ENCODE results near the gene DUSP28.

Gene DUSP28

GRCh38 chr2:240589850-240590525 lies 29.8 kb downstream of the DUSP28 start:
- Histone ChIP-seq H3K18ac (ENCODE audit: low read depth in 1 of 2, low read length in 2 of 2) (no peak overlapping the region), H3K4me1 (ENCODE audit: control insufficient read depth, insufficient read depth, low read depth, low read length) (peaks cover 32% of the 10 kb centered on the region), H3K4ac (ENCODE audit: low read depth in 1 of 2, low read length in 2 of 2) (no peak overlapping the region), H3K4me3 (ENCODE audit: insufficient read depth in 1 of 2, low read depth in 1 of 2, low read length in 2 of 2) (no peak overlapping the region), H2AK5ac (ENCODE audit: low read length, severe bottlenecking) (no peak overlapping the region), H2BK12ac (ENCODE audit: low read length in 2 of 2) (no peak overlapping the region), H2BK15ac (ENCODE audit: low read depth, poor library complexity, severe bottlenecking) (no peak overlapping the region), H3K9me3 (ENCODE audit: control insufficient read depth, low read length) (no peaks in the 10 kb centered on the region), H4K8ac (ENCODE audit: low read length) (no peak overlapping the region), H2BK120ac (ENCODE audit: low read depth, low read length) (no peak overlapping the region), H3K23ac (ENCODE audit: low read length in 2 of 2) (no peak overlapping the region), H4K91ac (ENCODE audit: low read length) (no peak overlapping the region), H3K4me2 (ENCODE audit: low read length, poor library complexity, severe bottlenecking) (peak overlapping the region; percentile 51), H2AFZ (ENCODE audit: low read depth, low read length) (no peak overlapping the region), H3K9ac (ENCODE audit: low read length) (no peak overlapping the region), H3K36me3 (ENCODE audit: control insufficient read depth in 1 of 2, insufficient read depth in 2 of 2, low read depth in 1 of 2, low read length in 2 of 2) (peaks cover 31 to 52% of the 10 kb centered on the region in 2 experiments), H3K14ac (ENCODE audit: low read length in 2 of 2) (no peak overlapping the region), H3K79me1 (replicated peaks; ENCODE audit: low read length, poor library complexity, severe bottlenecking) (peaks cover 53% of the 10 kb centered on the region), H2BK5ac (ENCODE audit: low read depth, low read length, poor library complexity, severe bottlenecking) (no peak overlapping the region), H3K27ac (ENCODE audit: low read length, poor library complexity, severe bottlenecking) (peak overlapping the region; percentile 37), H3K27me3 (ENCODE audit: control insufficient read depth in 1 of 2, insufficient read depth in 1 of 2, low read length in 2 of 2) (no peaks in the 10 kb centered on the region)
- DNase-seq: no peak
- 92% methylated on average over 16 of the region's 16 CpGs for WGBS

- Histone ChIP-seq H3K27me3 (ENCODE audit: control insufficient read depth in 1 of 2, insufficient read depth in 1 of 2, low read length in 2 of 2) (no peaks in the 10 kb centered on the region), H3K27ac (ENCODE audit: low read length, poor library complexity, severe bottlenecking) (no peak overlapping the region), H2AK5ac (ENCODE audit: low read length, severe bottlenecking) (no peak overlapping the region), H3K4me3 (ENCODE audit: insufficient read depth in 1 of 2, low read depth in 1 of 2, low read length in 2 of 2) (no peak overlapping the region), H3K4ac (ENCODE audit: low read depth in 1 of 2, low read length in 2 of 2) (no peak overlapping the region), H3K4me2 (ENCODE audit: low read length, poor library complexity, severe bottlenecking) (no peak overlapping the region), H3K36me3 (ENCODE audit: control insufficient read depth in 1 of 2, insufficient read depth in 2 of 2, low read depth in 1 of 2, low read length in 2 of 2) (peaks cover 31 to 59% of the 10 kb centered on the region in 2 experiments), H2BK12ac (ENCODE audit: low read length in 2 of 2) (no peak overlapping the region), H4K91ac (ENCODE audit: low read length) (no peak overlapping the region), H3K4me1 (ENCODE audit: control insufficient read depth, insufficient read depth, low read depth, low read length) (peaks cover 26% of the 10 kb centered on the region), H2BK15ac (ENCODE audit: low read depth, poor library complexity, severe bottlenecking) (no peak overlapping the region), H2AFZ (ENCODE audit: low read depth, low read length) (no peak overlapping the region), H3K18ac (ENCODE audit: low read depth in 1 of 2, low read length in 2 of 2) (no peak overlapping the region), H3K14ac (ENCODE audit: low read length in 2 of 2) (no peak overlapping the region), H2BK5ac (ENCODE audit: low read depth, low read length, poor library complexity, severe bottlenecking) (no peak overlapping the region), H2BK120ac (ENCODE audit: low read depth, low read length) (no peak overlapping the region), H3K23ac (ENCODE audit: low read length in 2 of 2) (no peak overlapping the region), H3K9ac (ENCODE audit: low read length) (no peak overlapping the region), H3K9me3 (ENCODE audit: control insufficient read depth, low read length) (no peaks in the 10 kb centered on the region), H4K8ac (ENCODE audit: low read length) (no peak overlapping the region), H3K79me1 (replicated peaks; ENCODE audit: low read length, poor library complexity, severe bottlenecking) (peaks cover 58% of the 10 kb centered on the region)
- DNase-seq: no peak
- WGBS: 99% methylated on average over 21 of the region's 21 CpGs
These were observed 30.5 kb downstream of the DUSP28 start for GRCh38 chr2:240590681-240591111.

GRCh38 chr2:240591226-240591625 lies 31.1 kb downstream of the DUSP28 start:
- Histone ChIP-seq H3K27ac (ENCODE audit: low read length, poor library complexity, severe bottlenecking) (no peak overlapping the region), H3K27me3 (ENCODE audit: control insufficient read depth in 1 of 2, insufficient read depth in 1 of 2, low read length in 2 of 2) (no peaks in the 10 kb centered on the region), H3K14ac (ENCODE audit: low read length in 2 of 2) (no peak overlapping the region), H3K4me3 (ENCODE audit: insufficient read depth in 1 of 2, low read depth in 1 of 2, low read length in 2 of 2) (no peak overlapping the region), H3K4me2 (ENCODE audit: low read length, poor library complexity, severe bottlenecking) (no peak overlapping the region), H3K36me3 (ENCODE audit: control insufficient read depth in 1 of 2, insufficient read depth in 2 of 2, low read depth in 1 of 2, low read length in 2 of 2) (peaks cover 35 to 64% of the 10 kb centered on the region in 2 experiments), H3K23ac (ENCODE audit: low read length in 2 of 2) (no peak overlapping the region), H3K4ac (ENCODE audit: low read depth in 1 of 2, low read length in 2 of 2) (no peak overlapping the region), H3K4me1 (ENCODE audit: control insufficient read depth, insufficient read depth, low read depth, low read length) (peaks cover 26% of the 10 kb centered on the region), H3K79me1 (replicated peaks; ENCODE audit: low read length, poor library complexity, severe bottlenecking) (peaks cover 62% of the 10 kb centered on the region), H2AFZ (ENCODE audit: low read depth, low read length) (no peak overlapping the region), H2BK5ac (ENCODE audit: low read depth, low read length, poor library complexity, severe bottlenecking) (no peak overlapping the region), H2AK5ac (ENCODE audit: low read length, severe bottlenecking) (no peak overlapping the region), H2BK12ac (ENCODE audit: low read length in 2 of 2) (no peak overlapping the region), H3K9me3 (ENCODE audit: control insufficient read depth, low read length) (no peaks in the 10 kb centered on the region), H4K8ac (ENCODE audit: low read length) (no peak overlapping the region), H3K18ac (ENCODE audit: low read depth in 1 of 2, low read length in 2 of 2) (no peak overlapping the region), H2BK15ac (ENCODE audit: low read depth, poor library complexity, severe bottlenecking) (no peak overlapping the region), H4K91ac (ENCODE audit: low read length) (no peak overlapping the region), H2BK120ac (ENCODE audit: low read depth, low read length) (no peak overlapping the region), H3K9ac (ENCODE audit: low read length) (peak overlapping the region; percentile 4)
- WGBS: 63% methylated on average over 6 of the region's 6 CpGs
- DNase-seq: no peak

- no peak overlapping the region for H2BK12ac ChIP-seq (ENCODE audit: low read length in 2 of 2)
- no peak overlapping the region for H3K18ac ChIP-seq (ENCODE audit: low read depth in 1 of 2, low read length in 2 of 2)
- no peak overlapping the region for H2AK5ac ChIP-seq (ENCODE audit: low read length, severe bottlenecking)
- no peak overlapping the region for H3K4me2 ChIP-seq (ENCODE audit: low read length, poor library complexity, severe bottlenecking)
- H3K4me3 ChIP-seq (ENCODE audit: insufficient read depth in 1 of 2, low read depth in 1 of 2, low read length in 2 of 2): no peak overlapping the region
- H3K23ac ChIP-seq (ENCODE audit: low read length in 2 of 2): no peak overlapping the region
- H4K91ac ChIP-seq (ENCODE audit: low read length): no peak overlapping the region
- WGBS: 94% methylated on average over 13 of the region's 13 CpGs
- H3K27me3 ChIP-seq (ENCODE audit: control insufficient read depth in 1 of 2, insufficient read depth in 1 of 2, low read length in 2 of 2): no peaks in the 10 kb centered on the region
- H2BK15ac ChIP-seq (ENCODE audit: low read depth, poor library complexity, severe bottlenecking): no peak overlapping the region
- H2BK120ac ChIP-seq (ENCODE audit: low read depth, low read length): no peak overlapping the region
- no peak overlapping the region for H2AFZ ChIP-seq (ENCODE audit: low read depth, low read length)
- H2BK5ac ChIP-seq (ENCODE audit: low read depth, low read length, poor library complexity, severe bottlenecking): no peak overlapping the region
- H3K14ac ChIP-seq (ENCODE audit: low read length in 2 of 2): no peak overlapping the region
- H3K9me3 ChIP-seq (ENCODE audit: control insufficient read depth, low read length): no peaks in the 10 kb centered on the region
- H3K9ac ChIP-seq (ENCODE audit: low read length): no peak overlapping the region
- H3K4ac ChIP-seq (ENCODE audit: low read depth in 1 of 2, low read length in 2 of 2): no peak overlapping the region
- H3K36me3 ChIP-seq (ENCODE audit: control insufficient read depth in 1 of 2, insufficient read depth in 2 of 2, low read depth in 1 of 2, low read length in 2 of 2): peaks cover 37 to 70% of the 10 kb centered on the region in 2 experiments
- DNase-seq: no peak
- no peak overlapping the region for H4K8ac ChIP-seq (ENCODE audit: low read length)
- peaks cover 26% of the 10 kb centered on the region for H3K4me1 ChIP-seq (ENCODE audit: control insufficient read depth, insufficient read depth, low read depth, low read length)
- no peak overlapping the region for H3K27ac ChIP-seq (ENCODE audit: low read length, poor library complexity, severe bottlenecking)
- peaks cover 68% of the 10 kb centered on the region for H3K79me1 ChIP-seq (replicated peaks; ENCODE audit: low read length, poor library complexity, severe bottlenecking)
These were observed 31.6 kb downstream of the DUSP28 start for GRCh38 chr2:240591784-240592183.
